ENCODE data around the gene TP53I13. TPM values are rescaled to one million over a fixed set of nuclear protein-coding genes. Genes with fewer than 3 reads are reported as not detected.

The TP53I13 gene
- total RNA-seq, 1 experiment from 2014 or later: 28.1 TPM

- no peak overlapping the region for H2AFZ ChIP-seq (ENCODE audit: low read length)
- H3K27me3 ChIP-seq (ENCODE audit: insufficient read depth, low read length): peaks cover 11% of the 10 kb centered on the region
- H3K14ac ChIP-seq (ENCODE audit: insufficient read depth, low read length): no peak overlapping the region
- DNase-seq: peak; percentile 91
- no peak overlapping the region for H4K8ac ChIP-seq (replicated peaks; ENCODE audit: insufficient read length, low read depth, low read length)
- peaks cover 3% of the 10 kb centered on the region; the same call in 1 of the 2 replicates for H3K4me1 ChIP-seq (ENCODE audit: insufficient read depth, low read length)
- H3K9ac ChIP-seq (ENCODE audit: extremely low read depth, insufficient read length, low read length): no peak overlapping the region
- H3K79me1 ChIP-seq (ENCODE audit: insufficient read depth, low read depth, low read length, poor library complexity, severe bottlenecking): no peaks in the 10 kb centered on the region
- H2BK5ac ChIP-seq (ENCODE audit: insufficient read length, low read length): no peak overlapping the region
- H3K79me2 ChIP-seq (ENCODE audit: insufficient read depth, low read length): no peaks in the 10 kb centered on the region
- no peak overlapping the region for H2BK15ac ChIP-seq (ENCODE audit: low read depth, low read length)
- WGBS (ENCODE audit: extremely low coverage, insufficient read length, low lambda C conversion rate): no CpG with 5 or more reads among the region's 68 CpGs
- no peak overlapping the region for H2AK5ac ChIP-seq (ENCODE audit: insufficient read length, low read length)
- Mint-ChIP-seq H3K27ac (no peak overlapping the region), H3K4me1 (peaks cover 37 to 72% of the 10 kb centered on the region in 2 experiments), H3K9me3 (no peaks in the 10 kb centered on the region), H3K36me3 (ENCODE audit: insufficient read depth in 1 of 3, low read depth in 3 of 3) (peaks cover 0 to 3% (median 0%) of the 10 kb centered on the region in 3 experiments; a peak in 2 of 7 replicates), H3K27me3 (ENCODE audit: low read depth) (peaks cover 83% of the 10 kb centered on the region), H3K4me3 (peak overlapping the region; percentile 40 to 86)
- H3K23ac ChIP-seq (ENCODE audit: insufficient read length, low read depth, low read length): no peak overlapping the region
- H3K4ac ChIP-seq (ENCODE audit: low read depth, low read length): no peak overlapping the region
- H3K56ac ChIP-seq (ENCODE audit: insufficient read length, low read depth, low read length): no peak overlapping the region
- peak overlapping the region; percentile 26 for H3K4me2 ChIP-seq (ENCODE audit: insufficient read depth, insufficient read length, low read length)
- H3T11ph ChIP-seq (ENCODE audit: low read length): no peak overlapping the region
- no peak overlapping the region for H4K5ac ChIP-seq (ENCODE audit: insufficient read length, low read depth, low read length)
- TF ChIP-seq CTCF (conservative IDR thresholded peaks at IDR 0.05): peak; percentile 88
- H2BK120ac ChIP-seq (ENCODE audit: low read depth, low read length, poor library complexity, severe bottlenecking): no peak overlapping the region
- peaks cover 13% of the 10 kb centered on the region for H3K23me2 ChIP-seq (ENCODE audit: insufficient read length, low read depth, low read length, poor library complexity, severe bottlenecking)
- no peak overlapping the region for H4K91ac ChIP-seq (ENCODE audit: insufficient read length, low read depth, low read length)
- H3K18ac ChIP-seq (ENCODE audit: insufficient read length, low read depth, low read length): no peak overlapping the region
- no peaks in the 10 kb centered on the region for H3K9me3 ChIP-seq (ENCODE audit: control insufficient read depth, low read depth, low read length)
- no peak overlapping the region for H2BK12ac ChIP-seq (ENCODE audit: insufficient read length, low read depth, low read length)
- H4K20me1 ChIP-seq (ENCODE audit: control insufficient read depth, insufficient read depth, insufficient read length): no peaks in the 10 kb centered on the region
- no peak overlapping the region for H3K27ac ChIP-seq (ENCODE audit: insufficient read length, low read depth, low read length)
- no peak overlapping the region for H2BK20ac ChIP-seq (ENCODE audit: low read depth, low read length, poor library complexity, severe bottlenecking)
These were observed 49.2 kb downstream of the TP53I13 start for GRCh38 chr17:29617481-29618271.

All from H9 (cell line).